Activated CD4-positive, alpha-beta T cell treated with anti-CD3 and anti-CD28 coated beads, Interleukin-2, amount 10 ng/mL, durations not matched to agents 7 days and 5 days (primary cell): ENCODE measurements around the gene ALDH1L1. TPM values are rescaled to one million over a fixed set of nuclear protein-coding genes. Genes with fewer than 3 reads are reported as not detected.

Experiments
- CTCF ChIA-PET: fragments of 350-600 bp; sonication (Branson Sonifier 250); formaldehyde crosslinking; loops from one replicate; lab custom pipeline; 2021; ENCODE audit warnings: antibody characterized with exemption; lab: Charles Lee
- POLR2A ChIA-PET: fragments of 350-600 bp; sonication (Branson Sonifier 250); formaldehyde crosslinking; loops from one replicate; lab custom pipeline; 2021; ENCODE audit warnings: antibody characterized with exemption; lab: Charles Lee
- DNase-seq: peaks from one replicate; pipeline ENCODE4 v3.0.0-alpha.2; 2020
- H3K27ac Mint-ChIP-seq: one replicate; pipeline ENCODE4 v1.8.0; 2021; ENCODE audit warnings: mild to moderate bottlenecking, moderate library complexity, mixed read lengths
- H3K27me3 Mint-ChIP-seq: one replicate; pipeline ENCODE4 v1.8.0; 2021; ENCODE audit warnings: mixed read lengths
- H3K36me3 Mint-ChIP-seq: one replicate; pipeline ENCODE4 v1.8.0; 2021; ENCODE audit warnings: low read depth, mixed read lengths
- H3K4me1 Mint-ChIP-seq: one replicate; pipeline ENCODE4 v1.8.0; 2021; ENCODE audit warnings: mixed read lengths
- H3K4me3 Mint-ChIP-seq: one replicate; pipeline ENCODE4 v1.8.0; 2021; ENCODE audit warnings: mild to moderate bottlenecking, moderate library complexity, mixed read lengths
- H3K9me3 Mint-ChIP-seq: one replicate; pipeline ENCODE4 v1.8.0; 2021; ENCODE audit warnings: mixed read lengths
- total RNA-seq, 2 experiments: library from RNA; stranded (reverse); gene quantifications; one replicate each; pipeline ENCODE4 v1.2.3, GENCODE V29; 2021

Gene ALDH1L1
- total RNA-seq, 2 experiments from 2014 or later = not detected

DNA sequence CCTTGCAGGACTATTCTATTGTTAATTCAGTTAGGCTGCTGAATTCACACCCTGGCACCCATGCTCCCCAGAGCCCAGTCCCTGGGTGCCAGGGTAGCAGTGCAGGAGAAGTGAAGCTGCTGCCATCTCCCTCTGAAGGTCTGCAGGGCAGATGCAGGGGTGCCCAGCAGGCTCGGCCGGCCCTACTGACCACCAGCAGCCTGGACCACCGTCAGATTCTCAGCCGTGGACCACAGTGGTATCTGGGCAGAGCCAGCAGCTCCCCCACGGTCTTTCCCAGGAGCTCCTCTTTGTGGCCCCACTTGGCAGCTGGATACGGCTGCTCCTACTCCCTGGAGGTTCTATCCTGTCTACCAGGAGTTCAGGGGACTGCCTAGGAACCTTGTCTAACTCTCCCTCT lies 46.8 kb downstream of the ALDH1L1 start:
- ChIA-PET CTCF (no interaction called here), POLR2A (interaction anchor here (0.6 kb wide), 1 partner anchor 342 kb away, joined by 5 read pairs; the partner anchor contains the start of gene ZXDC)
- no peaks in the 10 kb centered on the region for H3K36me3 Mint-ChIP-seq
- no peaks in the 10 kb centered on the region for H3K9me3 Mint-ChIP-seq
- no peaks in the 10 kb centered on the region for H3K4me1 Mint-ChIP-seq
- no peak overlapping the region for H3K4me3 Mint-ChIP-seq
- no peak for DNase-seq
- H3K27me3 Mint-ChIP-seq = peaks cover 3% of the 10 kb centered on the region
- H3K27ac Mint-ChIP-seq = no peak overlapping the region

- no peaks in the 10 kb centered on the region for H3K27me3 Mint-ChIP-seq
- H3K36me3 Mint-ChIP-seq = no peaks in the 10 kb centered on the region
- no peak overlapping the region for H3K4me3 Mint-ChIP-seq
- POLR2A ChIA-PET = interaction anchor here (0.6 kb wide), 1 partner anchor 343 kb away, joined by 5 read pairs; the partner anchor contains the start of gene ZXDC
- H3K4me1 Mint-ChIP-seq = no peaks in the 10 kb centered on the region
- CTCF ChIA-PET = no interaction called here
- H3K27ac Mint-ChIP-seq = no peak overlapping the region
- no peak for DNase-seq
- H3K9me3 Mint-ChIP-seq = no peaks in the 10 kb centered on the region
Measured at GRCh38 chr3:126132751-126133511, 47.5 kb downstream of the ALDH1L1 start.

GRCh38 chr3:126131881-126132750 lies 48.3 kb downstream of the ALDH1L1 start:
- Mint-ChIP-seq H3K9me3 (no peaks in the 10 kb centered on the region), H3K4me3 (no peak overlapping the region), H3K4me1 (no peaks in the 10 kb centered on the region), H3K36me3 (no peaks in the 10 kb centered on the region), H3K27me3 (no peaks in the 10 kb centered on the region), H3K27ac (no peak overlapping the region)
- DNase-seq = no peak
- POLR2A ChIA-PET = no interaction called here
- CTCF ChIA-PET = no interaction called here

DNA sequence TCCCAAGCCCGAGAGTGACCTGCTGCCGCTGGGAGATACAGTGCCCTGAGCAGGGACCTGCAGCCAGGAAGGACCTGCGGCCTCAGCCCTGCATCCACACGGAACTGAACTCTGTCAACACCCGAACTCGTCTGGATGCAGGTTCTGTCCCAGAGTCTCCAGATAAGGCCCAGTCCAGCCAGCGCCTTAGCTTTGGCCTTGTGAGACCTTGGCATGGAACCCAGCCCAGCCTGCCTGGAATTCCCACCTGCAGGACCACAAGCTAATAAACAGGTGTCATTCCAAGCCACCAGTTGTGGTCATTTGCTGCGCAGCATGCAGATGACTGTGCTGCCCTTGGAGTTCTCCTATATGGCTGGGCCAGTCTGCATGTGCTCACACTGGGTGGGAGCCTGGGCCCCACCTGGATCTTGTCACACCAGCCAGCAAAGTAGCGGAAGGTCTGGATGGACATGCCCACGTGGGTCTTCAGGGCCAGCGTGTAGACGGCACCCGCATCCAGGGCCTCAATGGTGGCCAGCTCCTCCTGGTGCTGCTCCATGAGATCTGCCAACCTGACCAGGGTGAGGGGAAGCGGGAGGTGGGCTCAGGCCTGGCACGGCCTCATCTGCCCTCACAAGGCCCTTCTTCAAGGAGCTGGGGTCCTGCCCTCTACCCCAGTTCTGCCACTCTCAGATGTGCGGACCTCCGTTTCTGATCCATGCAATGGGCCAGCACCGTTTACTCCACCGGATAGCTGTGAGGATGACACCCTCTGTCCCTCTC lies 49.2 kb downstream of the ALDH1L1 start:
- ChIA-PET POLR2A (no interaction called here), CTCF (no interaction called here)
- H3K4me1 Mint-ChIP-seq = no peaks in the 10 kb centered on the region
- H3K9me3 Mint-ChIP-seq = no peaks in the 10 kb centered on the region
- DNase-seq = no peak
- no peaks in the 10 kb centered on the region for H3K36me3 Mint-ChIP-seq
- H3K27me3 Mint-ChIP-seq = no peaks in the 10 kb centered on the region
- no peak overlapping the region for H3K4me3 Mint-ChIP-seq
- no peak overlapping the region for H3K27ac Mint-ChIP-seq

- H3K4me3 Mint-ChIP-seq = no peak overlapping the region
- no peak for DNase-seq
- H3K4me1 Mint-ChIP-seq = no peaks in the 10 kb centered on the region
- H3K36me3 Mint-ChIP-seq = no peaks in the 10 kb centered on the region
- ChIA-PET CTCF (no interaction called here), POLR2A (no interaction called here)
- H3K9me3 Mint-ChIP-seq = no peaks in the 10 kb centered on the region
- H3K27ac Mint-ChIP-seq = no peak overlapping the region
- no peaks in the 10 kb centered on the region for H3K27me3 Mint-ChIP-seq
Measured at GRCh38 chr3:126130081-126130855, 50.1 kb downstream of the ALDH1L1 start.

- ChIA-PET CTCF (no interaction called here), POLR2A (no interaction called here)
- DNase-seq = no peak
- Mint-ChIP-seq H3K36me3 (no peaks in the 10 kb centered on the region), H3K4me1 (no peaks in the 10 kb centered on the region), H3K27me3 (no peaks in the 10 kb centered on the region), H3K9me3 (no peaks in the 10 kb centered on the region), H3K27ac (no peak overlapping the region), H3K4me3 (no peak overlapping the region)
Measured at GRCh38 chr3:126129398-126129891, 50.9 kb downstream of the ALDH1L1 start.

- Mint-ChIP-seq H3K27me3 (no peaks in the 10 kb centered on the region), H3K9me3 (no peaks in the 10 kb centered on the region), H3K36me3 (no peaks in the 10 kb centered on the region), H3K27ac (no peak overlapping the region), H3K4me3 (no peak overlapping the region), H3K4me1 (no peaks in the 10 kb centered on the region)
- POLR2A ChIA-PET = no interaction called here
- CTCF ChIA-PET = no interaction called here
- DNase-seq = no peak
Measured at GRCh38 chr3:126128504-126129397, 51.6 kb downstream of the ALDH1L1 start.

- Mint-ChIP-seq H3K4me1 (no peaks in the 10 kb centered on the region), H3K9me3 (no peaks in the 10 kb centered on the region), H3K36me3 (no peaks in the 10 kb centered on the region), H3K4me3 (no peak overlapping the region), H3K27me3 (no peaks in the 10 kb centered on the region), H3K27ac (no peak overlapping the region)
- DNase-seq = no peak
- ChIA-PET POLR2A (no interaction called here), CTCF (no interaction called here)
Measured at GRCh38 chr3:126127904-126128303, 52.5 kb downstream of the ALDH1L1 start.

GRCh38 chr3:126127452-126127851 lies 52.9 kb downstream of the ALDH1L1 start:
- H3K27ac Mint-ChIP-seq = no peak overlapping the region
- ChIA-PET POLR2A (no interaction called here), CTCF (no interaction called here)
- no peak overlapping the region for H3K4me3 Mint-ChIP-seq
- DNase-seq = no peak
- no peaks in the 10 kb centered on the region for H3K36me3 Mint-ChIP-seq
- no peaks in the 10 kb centered on the region for H3K27me3 Mint-ChIP-seq
- no peaks in the 10 kb centered on the region for H3K4me1 Mint-ChIP-seq
- no peaks in the 10 kb centered on the region for H3K9me3 Mint-ChIP-seq

- ChIA-PET POLR2A (no interaction called here), CTCF (no interaction called here)
- H3K4me3 Mint-ChIP-seq = no peak overlapping the region
- no peak for DNase-seq
- no peaks in the 10 kb centered on the region for H3K9me3 Mint-ChIP-seq
- no peaks in the 10 kb centered on the region for H3K27me3 Mint-ChIP-seq
- H3K36me3 Mint-ChIP-seq = no peaks in the 10 kb centered on the region
- H3K27ac Mint-ChIP-seq = no peak overlapping the region
- no peaks in the 10 kb centered on the region for H3K4me1 Mint-ChIP-seq
Measured at GRCh38 chr3:126126811-126127431, 53.5 kb downstream of the ALDH1L1 start.

DNA sequence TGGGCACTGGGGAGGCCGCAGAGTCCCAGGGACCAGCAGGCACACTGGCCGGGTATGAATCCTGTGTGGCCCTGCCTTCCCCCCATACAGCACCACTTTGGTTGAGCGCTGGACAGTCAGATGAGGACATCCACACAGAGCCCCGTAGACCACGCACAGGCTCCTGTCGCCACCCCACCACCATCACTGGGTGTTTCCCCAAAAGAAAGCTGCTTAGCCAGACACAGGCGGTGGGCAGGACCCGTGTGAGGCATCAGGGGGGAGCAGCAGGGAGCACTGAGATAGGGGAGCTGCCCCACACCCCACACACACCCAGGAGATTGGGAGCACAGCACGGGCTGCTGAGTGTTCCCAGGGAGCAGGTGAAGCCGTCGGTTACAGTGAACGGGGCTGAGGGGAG lies 54.1 kb downstream of the ALDH1L1 start:
- DNase-seq = no peak
- ChIA-PET CTCF (no interaction called here), POLR2A (no interaction called here)
- H3K36me3 Mint-ChIP-seq = no peaks in the 10 kb centered on the region
- H3K4me3 Mint-ChIP-seq = no peak overlapping the region
- H3K4me1 Mint-ChIP-seq = no peaks in the 10 kb centered on the region
- H3K27me3 Mint-ChIP-seq = no peaks in the 10 kb centered on the region
- H3K9me3 Mint-ChIP-seq = no peaks in the 10 kb centered on the region
- no peak overlapping the region for H3K27ac Mint-ChIP-seq
